ENCODE results near the gene FNDC3B.

FNDC3B gene

DNA sequence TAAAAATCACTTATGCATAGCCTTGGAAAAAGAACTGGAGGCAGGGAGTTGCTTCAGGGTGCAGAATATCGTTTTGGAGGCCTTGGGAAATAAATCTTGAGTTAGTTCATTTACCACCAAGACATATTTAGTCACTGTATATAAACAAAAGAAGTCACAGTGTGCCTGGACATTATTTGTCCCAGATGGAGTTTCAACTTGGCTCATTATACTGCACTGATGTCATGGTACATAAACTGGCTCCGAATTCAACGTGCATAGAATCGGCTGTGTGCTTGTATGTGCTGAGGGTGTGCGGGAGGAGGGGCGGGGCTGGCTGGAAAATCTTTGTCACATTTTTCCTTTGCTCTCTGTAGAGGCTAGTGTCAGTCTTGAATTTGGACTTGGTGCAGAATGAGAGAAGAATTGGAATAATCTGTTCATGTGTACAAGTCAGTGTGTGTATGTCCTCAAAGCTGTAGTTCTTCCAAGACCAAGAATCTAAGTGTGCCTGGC lies 86.6 kb downstream of the FNDC3B start (continued):
- TF ChIP-seq PATZ1 (tag by site-specific recombination; IDR thresholded peaks at IDR 0.05) (peak; percentile 26; the same call in 1 of the 2 replicates), BCL11A (tag by site-specific recombination; IDR thresholded peaks at IDR 0.05; ENCODE audit: low read depth) (peak; percentile 72; the same call in 1 of the 2 replicates), ZNF549 (tag by site-specific recombination; IDR thresholded peaks at IDR 0.05) (no peak), ZNF529 (tag by site-specific recombination; IDR thresholded peaks at IDR 0.05; ENCODE audit: insufficient replicate concordance) (no peak), RBAK (tag by site-specific recombination; IDR thresholded peaks at IDR 0.05) (no peak), IKZF3 (tag by site-specific recombination; IDR thresholded peaks at IDR 0.05) (peak; percentile 92), ZNF175 (tag by site-specific recombination; IDR thresholded peaks at IDR 0.05) (no peak), ZNF501 (tag by site-specific recombination; IDR thresholded peaks at IDR 0.05) (0 out of 2 replicates have a peak, but pooled peaks have one; percentile 20), KLF10 (tag by site-specific recombination; IDR thresholded peaks at IDR 0.05) (peak; percentile 87), ZBTB1 (tag by site-specific recombination; IDR thresholded peaks at IDR 0.05) (peak; percentile 72; the same call in 1 of the 2 replicates), ZNF558 (tag by site-specific recombination; IDR thresholded peaks at IDR 0.05) (peak; percentile 63; the same call in 1 of the 2 replicates), ATF2 (tag by site-specific recombination; IDR thresholded peaks at IDR 0.05; ENCODE audit: low read depth) (peak; percentile 60; the same call in 1 of the 2 replicates), SALL2 (tag by site-specific recombination; IDR thresholded peaks at IDR 0.05; ENCODE audit: borderline replicate concordance) (no peak), ZNF416 (tag by site-specific recombination; IDR thresholded peaks at IDR 0.05) (no peak), ZEB2 (tag by site-specific recombination; IDR thresholded peaks at IDR 0.05) (peak; percentile 98), ZNF473 (tag by site-specific recombination; IDR thresholded peaks at IDR 0.05) (no peak), REPIN1 (tag by site-specific recombination; IDR thresholded peaks at IDR 0.05; ENCODE audit: low read depth) (no peak), KLF8 (tag by site-specific recombination; IDR thresholded peaks at IDR 0.05) (peak; percentile 35; the same call in 1 of the 2 replicates), ZNF514 (tag by site-specific recombination; IDR thresholded peaks at IDR 0.05) (no peak), HOXC10 (CRISPR knock-in tag; IDR thresholded peaks at IDR 0.05) (no peak), REST (tag by site-specific recombination; IDR thresholded peaks at IDR 0.05) (no peak), ZNF366 (tag by site-specific recombination; conservative IDR thresholded peaks at IDR 0.05) (peak; percentile 81), ZNF146 (tag by site-specific recombination; IDR thresholded peaks at IDR 0.05) (no peak; the same call in 1 of the 2 replicates), ZNF596 (tag by site-specific recombination; IDR thresholded peaks at IDR 0.05) (no peak), ZNF660 (tag by site-specific recombination; IDR thresholded peaks at IDR 0.05) (peak; percentile 89), OSR2 (tag by site-specific recombination; IDR thresholded peaks at IDR 0.05) (peak; percentile 67)
- TF ChIP-seq, protein P1, sequence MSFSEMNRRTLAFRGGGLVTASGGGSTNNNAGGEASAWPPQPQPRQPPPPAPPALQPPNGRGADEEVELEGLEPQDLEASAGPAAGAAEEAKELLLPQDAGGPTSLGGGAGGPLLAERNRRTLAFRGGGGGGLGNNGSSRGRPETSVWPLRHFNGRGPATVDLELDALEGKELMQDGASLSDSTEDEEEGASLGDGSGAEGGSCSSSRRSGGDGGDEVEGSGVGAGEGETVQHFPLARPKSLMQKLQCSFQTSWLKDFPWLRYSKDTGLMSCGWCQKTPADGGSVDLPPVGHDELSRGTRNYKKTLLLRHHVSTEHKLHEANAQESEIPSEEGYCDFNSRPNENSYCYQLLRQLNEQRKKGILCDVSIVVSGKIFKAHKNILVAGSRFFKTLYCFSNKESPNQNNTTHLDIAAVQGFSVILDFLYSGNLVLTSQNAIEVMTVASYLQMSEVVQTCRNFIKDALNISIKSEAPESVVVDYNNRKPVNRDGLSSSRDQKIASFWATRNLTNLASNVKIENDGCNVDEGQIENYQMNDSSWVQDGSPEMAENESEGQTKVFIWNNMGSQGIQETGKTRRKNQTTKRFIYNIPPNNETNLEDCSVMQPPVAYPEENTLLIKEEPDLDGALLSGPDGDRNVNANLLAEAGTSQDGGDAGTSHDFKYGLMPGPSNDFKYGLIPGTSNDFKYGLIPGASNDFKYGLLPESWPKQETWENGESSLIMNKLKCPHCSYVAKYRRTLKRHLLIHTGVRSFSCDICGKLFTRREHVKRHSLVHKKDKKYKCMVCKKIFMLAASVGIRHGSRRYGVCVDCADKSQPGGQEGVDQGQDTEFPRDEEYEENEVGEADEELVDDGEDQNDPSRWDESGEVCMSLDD (tag by site-specific recombination; IDR thresholded peaks at IDR 0.05) = no peak
- TF ChIP-seq, protein P2, sequence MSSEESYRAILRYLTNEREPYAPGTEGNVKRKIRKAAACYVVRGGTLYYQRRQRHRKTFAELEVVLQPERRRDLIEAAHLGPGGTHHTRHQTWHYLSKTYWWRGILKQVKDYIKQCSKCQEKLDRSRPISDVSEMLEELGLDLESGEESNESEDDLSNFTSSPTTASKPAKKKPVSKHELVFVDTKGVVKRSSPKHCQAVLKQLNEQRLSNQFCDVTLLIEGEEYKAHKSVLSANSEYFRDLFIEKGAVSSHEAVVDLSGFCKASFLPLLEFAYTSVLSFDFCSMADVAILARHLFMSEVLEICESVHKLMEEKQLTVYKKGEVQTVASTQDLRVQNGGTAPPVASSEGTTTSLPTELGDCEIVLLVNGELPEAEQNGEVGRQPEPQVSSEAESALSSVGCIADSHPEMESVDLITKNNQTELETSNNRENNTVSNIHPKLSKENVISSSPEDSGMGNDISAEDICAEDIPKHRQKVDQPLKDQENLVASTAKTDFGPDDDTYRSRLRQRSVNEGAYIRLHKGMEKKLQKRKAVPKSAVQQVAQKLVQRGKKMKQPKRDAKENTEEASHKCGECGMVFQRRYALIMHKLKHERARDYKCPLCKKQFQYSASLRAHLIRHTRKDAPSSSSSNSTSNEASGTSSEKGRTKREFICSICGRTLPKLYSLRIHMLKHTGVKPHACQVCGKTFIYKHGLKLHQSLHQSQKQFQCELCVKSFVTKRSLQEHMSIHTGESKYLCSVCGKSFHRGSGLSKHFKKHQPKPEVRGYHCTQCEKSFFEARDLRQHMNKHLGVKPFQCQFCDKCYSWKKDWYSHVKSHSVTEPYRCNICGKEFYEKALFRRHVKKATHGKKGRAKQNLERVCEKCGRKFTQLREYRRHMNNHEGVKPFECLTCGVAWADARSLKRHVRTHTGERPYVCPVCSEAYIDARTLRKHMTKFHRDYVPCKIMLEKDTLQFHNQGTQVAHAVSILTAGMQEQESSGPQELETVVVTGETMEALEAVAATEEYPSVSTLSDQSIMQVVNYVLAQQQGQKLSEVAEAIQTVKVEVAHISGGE (tag by site-specific recombination; conservative IDR thresholded peaks at IDR 0.05; ENCODE audit: low read depth) = no peak
